Omental fat pad (tissue), 4 donors: ENCODE measurements around the gene ACOT11. TPM values are rescaled to one million over a fixed set of nuclear protein-coding genes. Genes with fewer than 3 reads are reported as not detected.

Experiments used
- ATAC-seq: fragments of 150-250 bp; one replicate; pipeline ENCODE4 v1.9.1; 2016; ENCODE audit warnings: mild to moderate bottlenecking, moderate library complexity; ENCODE audit not compliant: low FRiP score
- DNase-seq: peaks from one replicate; pipeline ENCODE4 v3.0.0-alpha.2; 2019; ENCODE audit warnings: low spot score
- CTCF ChIP-seq, 3 donors: fragments of 450-650 bp; IDR thresholded peaks; one replicate each; pipeline ENCODE4 v1.5.1; 2016 to 2017; ENCODE audit warnings: antibody characterized with exemption in 3 of 3, mild to moderate bottlenecking in 3 of 3, moderate library complexity in 2 of 3
- total RNA-seq, 4 donors: library from RNA; depleted of rRNA; stranded (reverse); fragments of >200 nt; gene quantifications; one replicate each; pipeline ENCODE4 v1.1.0, GENCODE V29; 2016

The ACOT11 gene
- total RNA-seq, 4 donors from 2014 or later = 1.4 to 3.8 (median 3.2) TPM

DNA sequence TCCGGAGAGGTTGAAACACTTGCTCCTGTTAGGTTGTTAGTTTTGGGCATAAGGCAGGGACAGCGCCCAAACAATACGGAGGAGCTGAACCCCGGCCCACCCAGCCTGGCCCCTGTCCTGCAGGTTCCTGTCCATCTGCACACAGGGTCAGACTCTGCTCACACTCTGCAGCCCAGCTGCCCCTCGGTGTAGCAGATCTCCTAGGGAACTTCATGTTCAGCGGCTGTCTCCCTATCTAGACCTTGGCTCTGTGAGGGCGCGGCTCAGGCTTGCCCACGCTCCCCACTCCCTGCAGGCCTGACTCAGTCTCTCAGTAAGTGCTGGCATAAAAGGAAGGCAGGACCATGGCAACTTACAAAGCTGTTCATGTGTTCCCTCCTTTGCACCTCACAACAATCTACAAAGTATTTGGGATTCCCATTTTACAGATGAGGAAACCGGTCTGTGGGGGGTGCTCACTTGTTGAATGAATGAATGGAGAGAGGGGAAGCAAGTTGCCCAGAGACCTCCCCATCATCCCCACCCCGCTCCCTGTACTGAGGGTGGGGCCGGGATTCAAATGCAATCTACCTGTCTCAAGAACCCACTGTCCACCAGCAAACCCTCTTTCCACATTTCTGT lies 26.2 kb downstream of the ACOT11 start:
- no peak for ATAC-seq
- TF ChIP-seq CTCF (IDR thresholded peaks at IDR 0.05) = no peak
- no peak for DNase-seq

DNA sequence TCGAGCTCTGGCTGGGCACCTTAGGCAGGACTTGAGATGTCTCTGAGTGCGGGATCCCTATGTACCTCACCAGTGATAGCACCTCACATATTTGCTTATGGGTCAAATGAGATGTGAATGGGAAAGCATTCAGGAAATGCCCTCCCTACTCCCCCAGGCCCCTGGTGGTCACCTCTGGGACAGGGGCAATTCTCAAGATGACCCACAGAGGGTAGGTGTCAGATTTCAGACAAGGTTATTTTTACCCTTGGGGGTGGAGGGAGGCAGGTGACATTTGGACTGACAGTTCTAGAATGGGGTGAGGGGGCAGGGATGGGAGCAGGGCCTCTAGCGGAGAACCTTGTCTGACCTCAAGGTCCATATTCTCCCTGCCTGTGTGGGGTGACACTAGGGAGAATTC lies 27.1 kb downstream of the ACOT11 start:
- DNase-seq = no peak
- no peak for TF ChIP-seq CTCF (IDR thresholded peaks at IDR 0.05)
- ATAC-seq = no peak

- no peak for DNase-seq
- no peak for TF ChIP-seq CTCF (IDR thresholded peaks at IDR 0.05)
- no peak for ATAC-seq
Measured at GRCh38 chr1:54575605-54576290, 27.7 kb downstream of the ACOT11 start.

- DNase-seq (no peak), ATAC-seq (no peak)
Measured at GRCh38 chr1:54577612-54578011, 29.6 kb downstream of the ACOT11 start.

GRCh38 chr1:54579337-54579781 lies 31.3 kb downstream of the ACOT11 start:
- no peak for TF ChIP-seq CTCF (IDR thresholded peaks at IDR 0.05)
- DNase-seq (no peak), ATAC-seq (no peak)

More at GRCh38 chr1:54577612-54578011, 29.6 kb downstream of the ACOT11 start:
- TF ChIP-seq CTCF (IDR thresholded peaks at IDR 0.05) = no peak

DNA sequence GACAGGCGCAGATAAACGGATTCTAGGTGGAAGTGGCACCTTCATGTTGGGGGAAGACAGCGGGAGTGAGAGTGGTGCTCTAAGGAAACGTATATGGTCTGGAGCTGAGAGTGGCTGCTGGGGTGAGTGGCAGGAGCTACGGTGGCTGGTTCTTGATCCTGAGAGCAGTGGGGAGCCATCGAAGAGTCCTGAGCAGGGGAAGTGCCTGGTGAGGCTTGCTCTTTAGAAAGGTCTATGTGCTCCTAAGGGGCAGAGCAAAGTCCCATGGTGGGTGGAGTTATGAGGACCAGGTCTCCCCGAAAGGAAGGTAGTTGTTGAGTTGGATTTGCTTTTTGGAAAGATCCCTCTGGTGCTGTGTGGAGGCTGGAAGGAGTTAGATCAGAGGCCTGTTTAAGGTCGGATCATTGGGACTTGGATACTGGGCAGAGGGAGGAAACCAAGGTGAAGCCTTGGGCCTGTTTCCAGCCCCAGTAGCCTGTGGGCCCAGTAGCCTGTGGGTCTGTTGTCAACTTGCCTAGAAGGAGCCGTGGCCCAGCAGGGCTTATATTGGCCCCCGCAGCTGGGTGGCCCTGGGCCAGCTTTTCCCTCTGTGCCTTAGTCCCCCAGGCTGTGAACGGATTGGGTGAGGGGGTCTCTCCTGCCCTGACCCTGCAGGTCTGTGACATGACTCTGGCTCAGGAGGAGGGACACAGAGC lies 33.0 kb downstream of the ACOT11 start:
- TF ChIP-seq CTCF (IDR thresholded peaks at IDR 0.05) = no peak
- no peak for ATAC-seq
- DNase-seq = no peak
